Activated T-helper 1 cell treated with anti-CD3 and anti-CD28 coated beads, Interleukin-12 subunit alpha, Interleukin-12 subunit beta, Interleukin-2, Interleukin-4 antibody, amounts not matched to agents 30 ng/mL and 10 ng/mL and 1 ng/mL, durations not matched to agents 14 hours and 24 hours and 36 hours (primary cell): ENCODE measurements around the gene RANBP3L. TPM values are rescaled to one million over a fixed set of nuclear protein-coding genes. Genes with fewer than 3 reads are reported as not detected.
"Not testable (repeated sequence)": the region's sequence is repeated elsewhere in the genome, so short reads cannot be mapped to it uniquely, and the experiment has no call there.

Source experiments
- DNase-seq: peaks from one replicate; pipeline ENCODE4 v3.0.0; 2021; ENCODE audit warnings: low spot score
- H3K27ac Mint-ChIP-seq: one replicate; pipeline ENCODE4 v1.8.0; 2021; ENCODE audit warnings: mild to moderate bottlenecking, mixed read lengths
- H3K27me3 Mint-ChIP-seq: one replicate; pipeline ENCODE4 v1.8.0; 2022; ENCODE audit warnings: mild to moderate bottlenecking, moderate library complexity, mixed read lengths; ENCODE audit not compliant: insufficient read depth
- H3K36me3 Mint-ChIP-seq: one replicate; pipeline ENCODE4 v1.8.0; 2021; ENCODE audit warnings: low read depth, mixed read lengths
- H3K4me1 Mint-ChIP-seq: one replicate; pipeline ENCODE4 v1.8.0; 2021; ENCODE audit warnings: low read depth, mixed read lengths
- H3K4me3 Mint-ChIP-seq: one replicate; pipeline ENCODE4 v1.8.0; 2021; ENCODE audit warnings: mild to moderate bottlenecking, moderate library complexity, mixed read lengths
- H3K9me3 Mint-ChIP-seq: one replicate; pipeline ENCODE4 v1.8.0; 2021; ENCODE audit warnings: mixed read lengths
- intact Hi-C: fragments of 100-400 bp; cut with micrococcal nuclease; formaldehyde crosslinking; loops from one replicate; pipeline ENCODE4 v1.15.1; 2024
- total RNA-seq: library from RNA; stranded (reverse); gene quantifications from 2 replicates; pipeline ENCODE4 v1.2.3, GENCODE V29; 2022

Gene RANBP3L
- total RNA-seq, 1 donor from 2014 or later, result not detected

DNA sequence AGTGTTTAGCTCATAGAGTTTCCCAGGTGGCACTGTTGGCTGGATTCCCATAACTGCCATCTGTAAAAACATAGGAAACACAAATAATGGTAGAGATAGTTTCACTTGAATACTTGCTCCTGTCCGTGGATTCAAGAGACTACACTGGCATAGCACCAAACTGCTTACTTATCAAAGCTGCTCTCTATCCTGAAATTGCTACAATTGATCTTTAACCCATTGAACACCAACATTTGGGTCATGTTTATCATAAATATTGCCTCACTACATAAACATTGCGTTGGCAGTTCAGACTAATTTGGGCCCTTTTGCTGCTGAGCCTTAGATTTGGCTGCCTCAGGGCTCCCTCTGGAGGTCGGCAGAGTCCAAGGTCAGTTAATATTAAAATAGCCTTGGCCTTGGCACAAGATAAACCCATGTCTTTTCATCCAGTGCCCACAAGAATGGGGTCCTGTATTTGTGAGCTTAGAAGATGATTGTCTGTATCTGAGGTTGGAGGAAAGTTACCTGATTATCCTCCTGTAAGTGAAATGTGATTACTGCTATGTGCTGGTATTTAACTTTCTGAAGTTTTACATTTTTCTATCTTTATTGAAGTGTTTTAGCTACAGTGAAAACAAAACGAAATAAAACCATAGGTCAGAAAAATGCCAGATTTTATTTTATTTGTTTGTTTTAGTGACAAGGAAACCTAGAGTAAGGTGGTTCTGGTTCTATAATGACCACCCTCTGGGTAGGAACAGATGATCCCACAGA is 4.0 kb upstream of the RANBP3L start:
- Mint-ChIP-seq H3K27me3 (peaks cover 11% of the 10 kb centered on the region), H3K4me3 (no peak overlapping the region), H3K4me1 (no peaks in the 10 kb centered on the region), H3K9me3 (no peaks in the 10 kb centered on the region), H3K36me3 (no peaks in the 10 kb centered on the region), H3K27ac (no peak overlapping the region)
- no peak for DNase-seq
- intact Hi-C loops, result loop anchor here (1.0 kb wide), 2 partner anchors 40 to 226 kb away; no protein-coding TSS in a partner anchor

DNA sequence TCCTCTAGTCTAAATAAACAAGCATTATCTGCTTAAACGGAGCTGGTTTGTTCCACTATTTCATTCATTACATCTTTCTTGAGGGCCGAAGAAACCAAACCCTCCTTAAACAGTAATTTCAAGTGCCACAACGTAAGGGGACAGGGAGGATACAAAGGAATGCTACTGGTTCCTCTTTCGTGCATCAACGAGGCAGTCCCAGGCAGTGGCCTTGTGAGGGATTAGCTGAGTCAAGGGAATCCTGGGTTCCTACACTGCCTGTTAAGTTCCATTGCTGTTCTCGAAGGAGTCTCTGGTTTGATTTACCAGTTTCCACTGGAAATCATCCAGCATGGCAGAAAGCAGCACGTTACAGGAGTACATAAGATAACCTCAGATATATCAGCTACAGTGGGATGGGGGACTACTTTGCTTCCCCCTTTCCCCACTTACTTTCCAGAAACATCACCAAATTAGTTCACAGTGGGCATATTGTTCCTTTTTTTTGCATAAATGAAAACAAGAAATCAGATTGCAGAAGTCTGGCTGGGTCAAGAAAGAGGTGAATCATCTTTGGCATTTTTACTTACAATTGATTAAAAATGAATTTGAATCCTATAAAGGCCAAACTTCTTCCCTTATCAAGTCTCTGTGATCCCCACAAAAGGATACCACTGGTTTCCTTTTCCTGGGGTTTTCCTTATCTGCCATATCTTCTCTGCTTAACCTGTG is 2.5 kb upstream of the RANBP3L start:
- H3K36me3 Mint-ChIP-seq, result no peaks in the 10 kb centered on the region
- H3K4me1 Mint-ChIP-seq, result no peaks in the 10 kb centered on the region
- no peak for DNase-seq
- H3K9me3 Mint-ChIP-seq, result no peaks in the 10 kb centered on the region
- no peak overlapping the region for H3K4me3 Mint-ChIP-seq
- H3K27me3 Mint-ChIP-seq, result peaks cover 10% of the 10 kb centered on the region
- intact Hi-C loops, result no loop called here
- no peak overlapping the region for H3K27ac Mint-ChIP-seq

DNA sequence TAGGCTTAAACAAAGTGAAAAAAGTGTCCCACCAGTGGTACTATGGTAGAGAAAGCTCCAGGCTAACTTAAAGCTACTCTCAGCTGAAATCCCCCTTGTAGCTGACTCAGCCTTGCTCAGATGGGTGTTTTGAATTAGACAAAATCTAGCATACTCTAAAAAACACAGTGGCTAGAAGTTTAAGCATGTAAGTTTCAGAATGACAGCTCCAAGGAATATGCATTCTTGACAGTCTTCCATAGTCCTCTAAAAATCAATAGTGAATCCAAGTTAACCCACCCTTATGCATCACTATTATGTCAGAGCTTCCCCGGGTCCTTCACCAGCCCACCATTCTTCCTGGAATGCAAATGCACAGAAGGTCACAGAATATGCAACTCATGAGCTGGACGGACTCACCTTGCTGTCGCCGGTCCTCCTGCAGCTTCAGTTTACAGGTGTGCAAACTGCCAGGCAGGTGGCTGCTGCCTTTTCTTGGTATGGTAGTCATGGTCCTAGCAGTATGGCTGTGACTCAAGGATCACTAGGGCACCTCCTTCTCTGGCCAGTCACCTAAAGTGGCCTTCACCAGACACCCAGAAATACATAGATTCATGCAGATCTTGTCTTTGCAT is 668 bp downstream of the RANBP3L start:
- intact Hi-C loops, result no loop called here
- no peaks in the 10 kb centered on the region for H3K4me1 Mint-ChIP-seq
- no peak overlapping the region for H3K27ac Mint-ChIP-seq
- H3K9me3 Mint-ChIP-seq, result no peaks in the 10 kb centered on the region
- no peak for DNase-seq
- no peaks in the 10 kb centered on the region for H3K36me3 Mint-ChIP-seq
- H3K4me3 Mint-ChIP-seq, result no peak overlapping the region
- no peaks in the 10 kb centered on the region for H3K27me3 Mint-ChIP-seq

GRCh38 chr5:36300191-36300926 is 1.3 kb downstream of the RANBP3L start:
- Mint-ChIP-seq H3K4me1 (no peaks in the 10 kb centered on the region), H3K27ac (no peak overlapping the region), H3K4me3 (no peak overlapping the region), H3K27me3 (no peaks in the 10 kb centered on the region), H3K36me3 (no peaks in the 10 kb centered on the region), H3K9me3 (no peaks in the 10 kb centered on the region)
- intact Hi-C loops, result no loop called here
- no peak for DNase-seq

DNA sequence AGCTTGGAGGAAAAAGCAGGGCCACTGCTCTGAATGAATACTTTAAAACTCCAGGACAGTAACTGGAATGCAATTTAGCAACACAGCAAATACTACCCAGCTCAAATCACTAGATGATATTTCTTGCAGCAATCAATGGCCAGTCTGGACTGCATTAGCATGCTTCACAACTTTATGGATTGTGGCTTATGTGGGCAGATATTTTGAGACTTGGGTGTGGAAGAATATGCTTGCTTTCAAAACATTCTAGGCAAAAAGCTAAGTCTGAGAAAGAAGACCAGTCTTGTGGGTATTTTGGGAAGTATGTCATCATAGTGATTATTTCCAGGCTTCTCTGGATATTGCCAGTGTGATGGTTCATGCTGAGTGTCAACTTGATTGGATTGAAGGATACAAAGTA is 3.1 kb downstream of the RANBP3L start:
- Mint-ChIP-seq H3K36me3 (no peaks in the 10 kb centered on the region), H3K27me3 (peaks cover 3% of the 10 kb centered on the region), H3K9me3 (no peaks in the 10 kb centered on the region), H3K4me3 (no peak overlapping the region), H3K4me1 (no peaks in the 10 kb centered on the region), H3K27ac (no peak overlapping the region)
- DNase-seq, result no peak
- intact Hi-C loops, result no loop called here

DNA sequence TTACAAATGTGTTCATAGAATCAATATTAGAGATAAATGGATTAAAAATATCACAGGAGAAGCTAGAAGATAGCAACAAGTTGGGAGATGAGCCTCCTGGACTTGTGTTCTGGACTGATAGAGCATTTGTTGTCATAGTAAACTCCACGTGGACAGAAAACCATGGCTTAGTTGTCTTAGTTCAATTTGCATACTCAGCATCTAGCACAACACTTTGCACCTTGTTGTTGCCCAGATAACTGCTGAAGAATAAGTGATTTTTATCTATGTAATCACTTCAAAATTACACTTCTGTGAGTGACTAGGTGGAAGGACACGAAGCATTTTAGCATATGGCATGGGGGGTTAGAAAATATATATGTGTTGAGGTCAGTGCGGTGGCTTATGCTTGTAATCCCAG is 4.0 kb downstream of the RANBP3L start:
- no peak overlapping the region for H3K4me3 Mint-ChIP-seq
- H3K9me3 Mint-ChIP-seq, result no peaks in the 10 kb centered on the region
- no peak overlapping the region for H3K27ac Mint-ChIP-seq
- H3K4me1 Mint-ChIP-seq, result no peaks in the 10 kb centered on the region
- no peak for DNase-seq
- intact Hi-C loops, result no loop called here
- no peaks in the 10 kb centered on the region for H3K36me3 Mint-ChIP-seq
- H3K27me3 Mint-ChIP-seq, result peaks cover 3% of the 10 kb centered on the region

GRCh38 chr5:36285837-36286615 is 15.7 kb downstream of the RANBP3L start:
- H3K9me3 Mint-ChIP-seq, result no peaks in the 10 kb centered on the region
- no peak for DNase-seq
- intact Hi-C loops, result no loop called here

GRCh38 chr5:36283775-36284174 is 17.9 kb downstream of the RANBP3L start:
- intact Hi-C loops, H3K36me3 Mint-ChIP-seq, H3K4me1 Mint-ChIP-seq, H3K27me3 Mint-ChIP-seq, H3K9me3 Mint-ChIP-seq, H3K27ac Mint-ChIP-seq, DNase-seq, H3K4me3 Mint-ChIP-seq: not testable (repeated sequence)

More at GRCh38 chr5:36285837-36286615, 15.7 kb downstream of the RANBP3L start:
- Mint-ChIP-seq H3K27ac (no peak overlapping the region), H3K4me3 (no peak overlapping the region), H3K36me3 (no peaks in the 10 kb centered on the region), H3K4me1 (no peaks in the 10 kb centered on the region), H3K27me3 (peaks cover 3% of the 10 kb centered on the region)

DNA sequence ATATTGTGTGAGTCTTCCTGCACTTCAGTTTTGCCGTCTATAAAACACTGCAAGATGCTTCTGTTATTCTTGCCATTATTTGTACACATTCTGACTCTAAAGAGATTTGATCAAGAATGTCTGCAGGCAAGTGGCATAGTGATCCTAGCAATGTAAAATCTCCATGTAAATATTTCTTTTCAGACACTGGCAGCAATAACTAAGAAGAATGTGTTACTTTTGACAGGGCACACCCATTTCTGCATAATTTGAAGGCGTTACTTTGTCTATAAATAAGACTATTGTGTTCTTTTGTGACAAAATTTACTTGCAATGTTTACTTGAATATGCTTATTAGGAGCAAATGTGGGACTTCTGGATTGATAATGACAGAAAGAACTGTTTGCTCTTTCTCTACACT is 20.1 kb downstream of the RANBP3L start:
- Mint-ChIP-seq H3K36me3 (no peaks in the 10 kb centered on the region), H3K27me3 (peaks cover 6% of the 10 kb centered on the region), H3K27ac (no peak overlapping the region), H3K9me3 (no peaks in the 10 kb centered on the region), H3K4me1 (no peaks in the 10 kb centered on the region), H3K4me3 (no peak overlapping the region)
- no peak for DNase-seq
- intact Hi-C loops, result no loop called here

DNA sequence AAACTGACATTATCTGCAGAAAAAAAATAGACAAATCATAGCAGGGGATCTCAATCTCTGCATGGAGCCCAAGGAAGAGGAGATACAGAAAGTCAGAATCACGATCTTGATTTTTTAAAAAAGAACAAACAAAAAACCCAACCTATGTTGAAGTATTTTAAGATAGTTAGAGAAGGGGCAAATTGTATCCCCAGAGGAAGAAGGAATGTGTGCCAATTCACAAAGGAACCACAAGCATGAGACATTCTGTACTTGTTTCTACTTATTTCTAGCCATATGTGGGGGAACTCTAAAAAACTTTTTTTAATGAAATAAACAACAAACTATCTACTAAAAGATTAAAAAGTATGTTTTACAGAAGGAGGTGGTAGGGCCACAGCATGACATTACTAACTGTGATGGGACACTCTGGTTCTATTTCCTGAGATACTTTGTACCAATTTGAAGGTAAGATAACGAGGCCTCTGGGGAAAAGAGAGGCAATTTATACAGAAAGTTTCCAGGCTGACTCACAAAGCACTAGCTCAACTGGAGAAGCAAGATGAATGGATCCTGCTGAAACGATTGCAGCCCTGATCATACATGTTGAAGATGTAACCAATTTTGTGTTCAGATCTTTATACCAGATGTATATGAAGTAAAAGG is 22.5 kb downstream of the RANBP3L start:
- intact Hi-C loops, result no loop called here
- Mint-ChIP-seq H3K27ac (no peak overlapping the region), H3K36me3 (no peaks in the 10 kb centered on the region), H3K4me1 (no peaks in the 10 kb centered on the region), H3K27me3 (peaks cover 6% of the 10 kb centered on the region), H3K9me3 (no peaks in the 10 kb centered on the region), H3K4me3 (no peak overlapping the region)
- DNase-seq, result no peak

- Mint-ChIP-seq H3K9me3 (no peaks in the 10 kb centered on the region), H3K27me3 (peaks cover 7% of the 10 kb centered on the region), H3K4me1 (no peaks in the 10 kb centered on the region), H3K27ac (no peak overlapping the region), H3K36me3 (no peaks in the 10 kb centered on the region), H3K4me3 (no peak overlapping the region)
- DNase-seq, result no peak
- intact Hi-C loops, result no loop called here
Observed at GRCh38 chr5:36277521-36278176, 24.1 kb downstream of the RANBP3L start.
